A673 (cell line): ENCODE measurements around the gene MYLK.

Source experiments
- CTCF ChIP-seq: fragments of 300-800, 200-600 bp; sonication (generic); conservative IDR thresholded peaks from 2 replicates; pipeline ENCODE4 v1.5.1; 2017; ENCODE audit warnings: low read depth, mild to moderate bottlenecking, antibody characterized with exemption, low read length, moderate library complexity, mixed read lengths
- EZH2 ChIP-seq: fragments of 200-600 bp; sonication (generic); IDR thresholded peaks from 2 replicates; pipeline ENCODE4 v1.6.1; 2017; ENCODE audit warnings: borderline replicate concordance, low read depth, mild to moderate bottlenecking, mixed read lengths, antibody characterized with exemption, low read length; ENCODE audit not compliant: poor library complexity, severe bottlenecking

GRCh38 chr3:123809597-123809996 is 74.5 kb downstream of the MYLK start:
- TF ChIP-seq CTCF: no peak
- no peak for TF ChIP-seq EZH2
